ENCODE results near the gene TRABD2B. TPM values are rescaled to one million over a fixed set of nuclear protein-coding genes. Genes with fewer than 3 reads are reported as not detected.

TRABD2B gene
- total RNA-seq, 1 experiment from 2014 or later = 10.3 TPM

DNA sequence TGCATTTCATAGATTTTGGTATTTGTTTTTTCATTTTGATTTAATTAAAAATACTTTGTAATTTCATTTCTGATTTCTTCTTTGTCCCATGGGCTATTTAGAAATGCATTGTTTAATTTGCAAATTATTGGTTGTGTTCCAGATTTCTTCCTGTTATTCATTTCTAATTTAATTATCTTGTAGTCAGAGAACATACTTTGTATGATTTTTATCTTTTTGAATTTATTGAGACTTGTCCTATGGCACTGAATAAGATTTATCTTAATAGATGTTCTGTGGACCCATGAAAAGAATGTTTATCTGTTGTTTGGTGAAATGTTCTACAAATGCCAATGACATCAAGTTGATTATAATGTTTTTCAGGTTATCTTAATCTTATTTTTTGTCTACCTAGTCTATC, 16.1 kb upstream of the TRABD2B start (continued):
- TF ChIP-seq, protein P1, sequence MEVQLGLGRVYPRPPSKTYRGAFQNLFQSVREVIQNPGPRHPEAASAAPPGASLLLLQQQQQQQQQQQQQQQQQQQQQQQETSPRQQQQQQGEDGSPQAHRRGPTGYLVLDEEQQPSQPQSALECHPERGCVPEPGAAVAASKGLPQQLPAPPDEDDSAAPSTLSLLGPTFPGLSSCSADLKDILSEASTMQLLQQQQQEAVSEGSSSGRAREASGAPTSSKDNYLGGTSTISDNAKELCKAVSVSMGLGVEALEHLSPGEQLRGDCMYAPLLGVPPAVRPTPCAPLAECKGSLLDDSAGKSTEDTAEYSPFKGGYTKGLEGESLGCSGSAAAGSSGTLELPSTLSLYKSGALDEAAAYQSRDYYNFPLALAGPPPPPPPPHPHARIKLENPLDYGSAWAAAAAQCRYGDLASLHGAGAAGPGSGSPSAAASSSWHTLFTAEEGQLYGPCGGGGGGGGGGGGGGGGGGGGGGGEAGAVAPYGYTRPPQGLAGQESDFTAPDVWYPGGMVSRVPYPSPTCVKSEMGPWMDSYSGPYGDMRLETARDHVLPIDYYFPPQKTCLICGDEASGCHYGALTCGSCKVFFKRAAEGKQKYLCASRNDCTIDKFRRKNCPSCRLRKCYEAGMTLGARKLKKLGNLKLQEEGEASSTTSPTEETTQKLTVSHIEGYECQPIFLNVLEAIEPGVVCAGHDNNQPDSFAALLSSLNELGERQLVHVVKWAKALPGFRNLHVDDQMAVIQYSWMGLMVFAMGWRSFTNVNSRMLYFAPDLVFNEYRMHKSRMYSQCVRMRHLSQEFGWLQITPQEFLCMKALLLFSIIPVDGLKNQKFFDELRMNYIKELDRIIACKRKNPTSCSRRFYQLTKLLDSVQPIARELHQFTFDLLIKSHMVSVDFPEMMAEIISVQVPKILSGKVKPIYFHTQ (CRISPR knock-in tag; IDR thresholded peaks at IDR 0.05) = no peak

DNA sequence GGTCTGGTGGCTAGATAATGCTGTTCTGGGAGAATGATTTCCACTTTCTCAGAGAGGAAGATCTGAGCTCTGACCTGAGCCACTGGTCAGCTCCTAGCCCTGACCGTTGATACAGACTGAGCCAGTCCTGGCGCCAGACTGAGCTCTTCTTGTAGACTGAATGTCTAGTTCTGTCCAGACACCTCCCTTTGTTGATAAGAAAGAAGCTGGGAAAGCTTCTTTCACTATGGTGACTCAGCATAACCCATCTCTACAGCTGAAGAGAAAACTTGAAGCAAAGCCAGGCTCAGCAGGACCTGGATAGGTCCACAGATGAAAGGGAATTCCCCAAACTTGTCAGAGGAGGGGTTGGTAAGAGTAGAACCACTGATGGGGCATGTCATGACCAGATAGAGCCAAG, 9.9 kb upstream of the TRABD2B start:
- ATAC-seq (no peak), DNase-seq (ENCODE audit: low spot score) (no peak)
- peaks cover 5% of the 10 kb centered on the region; the same call in 1 of the 2 replicates for H3K9me3 Mint-ChIP-seq
- TF ChIP-seq JUN (CRISPR knock-in tag; IDR thresholded peaks at IDR 0.05) = no peak
- TF ChIP-seq ETV6 (CRISPR knock-in tag; IDR thresholded peaks at IDR 0.05) = no peak
- TF ChIP-seq, protein P1 (CRISPR knock-in tag; IDR thresholded peaks at IDR 0.05) = no peak
- no peak for TF ChIP-seq FOXK1 (CRISPR knock-in tag; IDR thresholded peaks at IDR 0.05)
- no peak for TF ChIP-seq ZNF263 (CRISPR knock-in tag; IDR thresholded peaks at IDR 0.05; ENCODE audit: low read depth)
- TF ChIP-seq MXD4 (CRISPR knock-in tag; IDR thresholded peaks at IDR 0.05; ENCODE audit: borderline replicate concordance) = no peak
- no peak for TF ChIP-seq CREM (CRISPR knock-in tag; IDR thresholded peaks at IDR 0.05)
- no peak for TF ChIP-seq NFYB (CRISPR knock-in tag; conservative IDR thresholded peaks at IDR 0.05; ENCODE audit: low read depth)
- no peak for TF ChIP-seq ZNF423 (CRISPR knock-in tag; IDR thresholded peaks at IDR 0.05)
- H3K27me3 Mint-ChIP-seq (ENCODE audit: low read depth) = peaks cover 23% of the 10 kb centered on the region
- ChIA-PET POLR2A (no interaction called here), CTCF (interaction anchor here (0.8 to 1.2 kb wide), 2 partner anchors 9 to 87 kb away, joined by 5 to 6 read pairs; partner anchors contain the start of gene TRABD2B)
- no peak overlapping the region for H3K27ac Mint-ChIP-seq
- H3K36me3 Mint-ChIP-seq = no peaks in the 10 kb centered on the region
- H3K4me3 Mint-ChIP-seq = no peak overlapping the region
- H3K4me1 Mint-ChIP-seq = peaks cover 10% of the 10 kb centered on the region

DNA sequence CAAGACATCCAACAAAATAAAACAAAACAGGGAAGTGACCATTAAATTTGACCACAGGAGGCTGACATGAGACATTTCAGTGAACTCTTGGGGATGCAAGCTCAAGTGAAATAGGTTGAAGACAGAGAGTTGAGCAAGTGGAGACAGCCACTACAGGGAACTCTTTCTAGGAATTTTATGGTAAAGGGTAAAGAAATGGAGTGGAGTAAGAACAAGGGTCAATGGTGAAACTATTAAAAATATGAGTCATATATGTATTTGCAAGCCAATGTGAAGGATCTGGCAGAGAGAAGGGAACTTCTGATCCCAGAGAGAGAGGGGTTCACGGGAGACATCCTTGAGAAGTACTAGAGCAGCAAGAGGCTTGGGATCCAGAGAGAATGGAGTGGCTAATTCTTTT, 9.1 kb upstream of the TRABD2B start:
- H3K9me3 Mint-ChIP-seq = peaks cover 5% of the 10 kb centered on the region; the same call in 1 of the 2 replicates
- DNase-seq (ENCODE audit: low spot score) (no peak), ATAC-seq (no peak)
- H3K27me3 Mint-ChIP-seq (ENCODE audit: low read depth) = peaks cover 16% of the 10 kb centered on the region
- TF ChIP-seq SOX15 (CRISPR knock-in tag; IDR thresholded peaks at IDR 0.05) = no peak
- no peak for TF ChIP-seq TEAD1 (CRISPR knock-in tag; IDR thresholded peaks at IDR 0.05)
- no peak for TF ChIP-seq KAT7 (CRISPR knock-in tag; IDR thresholded peaks at IDR 0.05; ENCODE audit: borderline replicate concordance)
- TF ChIP-seq OVOL2 (CRISPR knock-in tag; IDR thresholded peaks at IDR 0.05; ENCODE audit: borderline replicate concordance) = no peak
- no peak for TF ChIP-seq ZNF416 (CRISPR knock-in tag; IDR thresholded peaks at IDR 0.05)
- TF ChIP-seq, protein P2, sequence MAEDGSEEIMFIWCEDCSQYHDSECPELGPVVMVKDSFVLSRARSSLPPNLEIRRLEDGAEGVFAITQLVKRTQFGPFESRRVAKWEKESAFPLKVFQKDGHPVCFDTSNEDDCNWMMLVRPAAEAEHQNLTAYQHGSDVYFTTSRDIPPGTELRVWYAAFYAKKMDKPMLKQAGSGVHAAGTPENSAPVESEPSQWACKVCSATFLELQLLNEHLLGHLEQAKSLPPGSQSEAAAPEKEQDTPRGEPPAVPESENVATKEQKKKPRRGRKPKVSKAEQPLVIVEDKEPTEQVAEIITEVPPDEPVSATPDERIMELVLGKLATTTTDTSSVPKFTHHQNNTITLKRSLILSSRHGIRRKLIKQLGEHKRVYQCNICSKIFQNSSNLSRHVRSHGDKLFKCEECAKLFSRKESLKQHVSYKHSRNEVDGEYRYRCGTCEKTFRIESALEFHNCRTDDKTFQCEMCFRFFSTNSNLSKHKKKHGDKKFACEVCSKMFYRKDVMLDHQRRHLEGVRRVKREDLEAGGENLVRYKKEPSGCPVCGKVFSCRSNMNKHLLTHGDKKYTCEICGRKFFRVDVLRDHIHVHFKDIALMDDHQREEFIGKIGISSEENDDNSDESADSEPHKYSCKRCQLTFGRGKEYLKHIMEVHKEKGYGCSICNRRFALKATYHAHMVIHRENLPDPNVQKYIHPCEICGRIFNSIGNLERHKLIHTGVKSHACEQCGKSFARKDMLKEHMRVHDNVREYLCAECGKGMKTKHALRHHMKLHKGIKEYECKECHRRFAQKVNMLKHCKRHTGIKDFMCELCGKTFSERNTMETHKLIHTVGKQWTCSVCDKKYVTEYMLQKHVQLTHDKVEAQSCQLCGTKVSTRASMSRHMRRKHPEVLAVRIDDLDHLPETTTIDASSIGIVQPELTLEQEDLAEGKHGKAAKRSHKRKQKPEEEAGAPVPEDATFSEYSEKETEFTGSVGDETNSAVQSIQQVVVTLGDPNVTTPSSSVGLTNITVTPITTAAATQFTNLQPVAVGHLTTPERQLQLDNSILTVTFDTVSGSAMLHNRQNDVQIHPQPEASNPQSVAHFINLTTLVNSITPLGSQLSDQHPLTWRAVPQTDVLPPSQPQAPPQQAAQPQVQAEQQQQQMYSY (CRISPR knock-in tag; IDR thresholded peaks at IDR 0.05) = no peak
- no peak for TF ChIP-seq EMX1 (CRISPR knock-in tag; IDR thresholded peaks at IDR 0.05)
- no peaks in the 10 kb centered on the region for H3K36me3 Mint-ChIP-seq
- H3K4me1 Mint-ChIP-seq = peaks cover 15% of the 10 kb centered on the region
- POLR2A ChIA-PET = interaction anchor here (0.5 kb wide), 1 partner anchor 154 kb away, joined by 3 read pairs; no protein-coding TSS in a partner anchor
- no peak overlapping the region for H3K4me3 Mint-ChIP-seq
- no peak overlapping the region for H3K27ac Mint-ChIP-seq
- CTCF ChIA-PET = interaction anchor here (3.1 kb wide), 1 partner anchor 55 kb away, joined by 12 read pairs; no protein-coding TSS in a partner anchor

All from WTC11 (cell line).